ENCODE measurements around the gene SOWAHD.

DNA sequence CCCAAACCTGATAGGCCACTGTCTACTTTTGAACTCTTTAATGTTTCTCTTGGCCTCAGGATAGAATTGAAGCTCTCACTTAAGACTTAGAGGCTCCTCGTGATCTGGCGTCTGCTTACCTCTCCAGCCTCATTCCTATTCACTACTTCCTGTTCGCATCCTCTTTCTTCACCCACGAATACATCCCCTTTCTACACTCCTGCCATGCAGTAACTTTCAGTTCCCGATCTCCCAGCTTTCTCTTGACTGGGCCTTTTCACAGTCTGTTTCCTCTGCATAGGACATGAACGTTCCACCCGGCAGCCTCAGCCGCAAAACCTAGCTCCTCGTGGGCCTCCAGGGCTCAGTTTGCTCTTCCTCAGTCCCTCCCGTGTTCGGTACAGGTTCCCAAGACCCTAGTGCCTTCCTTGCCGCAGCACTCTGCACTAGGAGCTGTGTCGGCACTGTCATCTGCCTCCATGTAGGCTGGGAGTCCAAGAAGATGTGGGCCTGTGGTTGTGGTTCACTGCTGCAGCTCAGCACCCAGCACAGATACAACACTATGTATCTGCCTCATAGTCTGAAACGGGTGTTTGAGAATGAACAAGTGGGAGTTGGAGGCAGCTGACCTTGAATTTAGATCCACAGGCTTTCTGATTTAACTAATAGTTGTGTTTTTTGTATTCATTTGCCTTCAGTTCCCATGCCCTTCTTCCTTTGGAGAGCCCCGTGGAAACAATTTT is 17.3 kb downstream of the SOWAHD start:
- no peak for TF ChIP-seq EZH2 (IDR thresholded peaks at IDR 0.05; ENCODE audit: insufficient read depth, poor library complexity, severe bottlenecking)
- TF ChIP-seq EZH2phosphoT487 (IDR thresholded peaks at IDR 0.05; ENCODE audit: insufficient read depth, low read depth), result no peak

Data from GM23248 (cell line).